Left lung (tissue), 10 donors: ENCODE data around the gene SEMA6D. TPM values are rescaled to one million over a fixed set of nuclear protein-coding genes. Genes with fewer than 3 reads are reported as not detected.

Experiments used
- ATAC-seq: fragments of 200-7000 bp; cut with Tn5 transposase; one replicate; pipeline ENCODE4 v1.9.1; 2020; ENCODE audit warnings: moderate library complexity
- DNase-seq, 4 donors: peaks; one replicate each; pipeline ENCODE4 v3.0.0-alpha.2; 2013 to 2020
- H3K27ac ChIP-seq, 2 donors: fragments of 200-600 bp; sonication (generic) in 1 of 2; one replicate each; pipeline versions ENCODE4 v1.5.0 to v1.8.0; 2020 to 2021
- H3K27me3 ChIP-seq, 2 donors: fragments of 200-600 bp; sonication (generic) in 1 of 2; one replicate each; pipeline versions ENCODE4 v1.5.0 to v1.8.0; 2020 to 2021
- H3K36me3 ChIP-seq, 2 donors: fragments of 200-600 bp; sonication (generic) in 1 of 2; one replicate each; pipeline versions ENCODE4 v1.5.0 to v1.8.0; 2020 to 2021
- H3K4me1 ChIP-seq, 2 donors: fragments of 200-600 bp; one replicate each; pipeline ENCODE4 v1.8.0; 2021
- H3K4me3 ChIP-seq, 2 donors: fragments of 200-600 bp; sonication (generic) in 1 of 2; one replicate each; pipeline versions ENCODE4 v1.5.0 to v1.8.0; 2020 to 2021; ENCODE audit warnings: mild to moderate bottlenecking in 1 of 2
- H3K9me3 ChIP-seq, 2 donors: fragments of 200-600 bp; sonication (generic) in 1 of 2; one replicate each; pipeline versions ENCODE4 v1.5.0 to v1.8.0; 2020 to 2021
- intact Hi-C, 2 donors: fragments of 100-400 bp; cut with DNase I; formaldehyde crosslinking; loops; one replicate each; pipeline versions ENCODE4 v1.11.2 to v1.14.2; 2022
- polyA plus RNA-seq, 6 donors: library from polyadenylated mRNA; unstranded; fragments of 120-200 nt; gene quantifications; one replicate each; pipeline ENCODE4 v1.2.1, GENCODE V29; 2013; ENCODE audit not compliant: insufficient read length in 6 of 6
- total RNA-seq, 2 donors: library from RNA; stranded (reverse); fragmentation: NEBNext Ultra II Directional; extraction: Animal tissue kit (Norgen Biotek cat#: 25700); gene quantifications; one replicate each; pipeline ENCODE4 v1.2.1, GENCODE V29; 2021
- TF ChIP-seq, protein P1 (sequence below), 2 donors: fragments of 200-600 bp; sonication (generic) in 1 of 2; IDR thresholded peaks; one replicate each; pipeline versions ENCODE4 v1.5.0 to v1.8.0; 2021; ENCODE audit warnings: antibody characterized with exemption in 2 of 2
- donor health status: DM: no; HTN: yes; CAD: no.
- donor health status: DM: no; HTN: no; CAD: no.

Gene SEMA6D
- total and polyA plus RNA-seq, 8 donors = 5.9 to 48.2 (median 39.6) TPM

DNA sequence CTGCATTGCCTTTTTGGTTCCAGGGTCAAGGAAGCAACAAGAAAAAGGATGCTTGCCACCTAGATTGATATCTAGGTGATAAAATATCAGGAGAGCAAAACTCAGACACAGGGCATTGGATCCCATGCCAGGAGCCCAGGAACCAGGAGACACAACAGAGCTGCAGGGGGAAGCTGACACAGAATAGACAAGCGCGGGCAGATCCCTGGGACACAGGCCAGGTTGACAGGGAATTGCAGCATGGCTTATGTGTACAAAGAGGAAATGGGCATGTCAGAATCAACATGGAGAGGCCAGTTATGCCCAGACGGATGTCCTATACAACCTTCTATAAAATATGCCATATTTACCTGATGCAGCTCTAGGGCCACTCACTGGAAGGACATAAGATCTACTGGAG, 84.2 kb downstream of the SEMA6D start:
- H3K27me3 ChIP-seq = no peaks in the 10 kb centered on the region
- H3K4me3 ChIP-seq = no peak overlapping the region
- intact Hi-C loops = no loop called here
- no peaks in the 10 kb centered on the region for H3K36me3 ChIP-seq
- no peaks in the 10 kb centered on the region for H3K9me3 ChIP-seq
- TF ChIP-seq, protein P1, sequence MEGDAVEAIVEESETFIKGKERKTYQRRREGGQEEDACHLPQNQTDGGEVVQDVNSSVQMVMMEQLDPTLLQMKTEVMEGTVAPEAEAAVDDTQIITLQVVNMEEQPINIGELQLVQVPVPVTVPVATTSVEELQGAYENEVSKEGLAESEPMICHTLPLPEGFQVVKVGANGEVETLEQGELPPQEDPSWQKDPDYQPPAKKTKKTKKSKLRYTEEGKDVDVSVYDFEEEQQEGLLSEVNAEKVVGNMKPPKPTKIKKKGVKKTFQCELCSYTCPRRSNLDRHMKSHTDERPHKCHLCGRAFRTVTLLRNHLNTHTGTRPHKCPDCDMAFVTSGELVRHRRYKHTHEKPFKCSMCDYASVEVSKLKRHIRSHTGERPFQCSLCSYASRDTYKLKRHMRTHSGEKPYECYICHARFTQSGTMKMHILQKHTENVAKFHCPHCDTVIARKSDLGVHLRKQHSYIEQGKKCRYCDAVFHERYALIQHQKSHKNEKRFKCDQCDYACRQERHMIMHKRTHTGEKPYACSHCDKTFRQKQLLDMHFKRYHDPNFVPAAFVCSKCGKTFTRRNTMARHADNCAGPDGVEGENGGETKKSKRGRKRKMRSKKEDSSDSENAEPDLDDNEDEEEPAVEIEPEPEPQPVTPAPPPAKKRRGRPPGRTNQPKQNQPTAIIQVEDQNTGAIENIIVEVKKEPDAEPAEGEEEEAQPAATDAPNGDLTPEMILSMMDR (IDR thresholded peaks at IDR 0.05) = no peak
- ATAC-seq = no peak
- H3K27ac ChIP-seq = no peak overlapping the region
- no peaks in the 10 kb centered on the region for H3K4me1 ChIP-seq
- DNase-seq = no peak

DNA sequence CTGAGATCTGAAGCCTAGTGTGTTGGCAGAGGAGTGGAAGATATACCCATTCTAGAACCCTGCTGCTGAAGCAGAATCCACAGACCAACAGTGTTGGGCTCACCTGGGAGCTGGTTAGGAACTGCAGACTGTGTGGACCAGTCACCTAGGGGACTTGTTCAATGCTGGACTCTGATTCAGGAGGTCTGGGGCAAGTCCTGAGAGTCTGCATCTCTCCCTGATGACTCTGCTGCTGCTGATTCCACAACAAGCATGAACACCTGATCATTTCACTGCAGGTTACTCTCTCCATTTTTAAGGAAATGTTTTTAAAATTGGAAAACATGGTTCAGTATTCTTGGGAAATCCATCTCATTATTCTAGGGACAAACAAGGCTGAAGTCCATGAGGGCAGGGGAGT, 84.9 kb downstream of the SEMA6D start:
- Histone ChIP-seq H3K4me3 (no peak overlapping the region), H3K27me3 (no peaks in the 10 kb centered on the region), H3K9me3 (no peaks in the 10 kb centered on the region), H3K27ac (no peak overlapping the region), H3K4me1 (no peaks in the 10 kb centered on the region), H3K36me3 (no peaks in the 10 kb centered on the region)
- DNase-seq (no peak), ATAC-seq (no peak)
- intact Hi-C loops = no loop called here
- TF ChIP-seq, protein P1 (IDR thresholded peaks at IDR 0.05) = no peak

- H3K9me3 ChIP-seq = no peaks in the 10 kb centered on the region
- no peak overlapping the region for H3K27ac ChIP-seq
- H3K4me3 ChIP-seq = no peak overlapping the region
- intact Hi-C loops = no loop called here
- no peak for DNase-seq
- no peaks in the 10 kb centered on the region for H3K4me1 ChIP-seq
- ATAC-seq = no peak
- H3K27me3 ChIP-seq = no peaks in the 10 kb centered on the region
- TF ChIP-seq, protein P1 (IDR thresholded peaks at IDR 0.05) = no peak
- no peaks in the 10 kb centered on the region for H3K36me3 ChIP-seq
These were observed 86.5 kb downstream of the SEMA6D start for GRCh38 chr15:47803767-47804166.

GRCh38 chr15:47804733-47805132, 87.4 kb downstream of the SEMA6D start:
- TF ChIP-seq, protein P1 (IDR thresholded peaks at IDR 0.05) = no peak
- no peaks in the 10 kb centered on the region for H3K27me3 ChIP-seq
- H3K4me1 ChIP-seq = no peaks in the 10 kb centered on the region
- H3K9me3 ChIP-seq = no peaks in the 10 kb centered on the region
- ATAC-seq (no peak), DNase-seq (no peak)
- no peak overlapping the region for H3K4me3 ChIP-seq
- no peak overlapping the region for H3K27ac ChIP-seq
- intact Hi-C loops = no loop called here
- H3K36me3 ChIP-seq = no peaks in the 10 kb centered on the region

DNA sequence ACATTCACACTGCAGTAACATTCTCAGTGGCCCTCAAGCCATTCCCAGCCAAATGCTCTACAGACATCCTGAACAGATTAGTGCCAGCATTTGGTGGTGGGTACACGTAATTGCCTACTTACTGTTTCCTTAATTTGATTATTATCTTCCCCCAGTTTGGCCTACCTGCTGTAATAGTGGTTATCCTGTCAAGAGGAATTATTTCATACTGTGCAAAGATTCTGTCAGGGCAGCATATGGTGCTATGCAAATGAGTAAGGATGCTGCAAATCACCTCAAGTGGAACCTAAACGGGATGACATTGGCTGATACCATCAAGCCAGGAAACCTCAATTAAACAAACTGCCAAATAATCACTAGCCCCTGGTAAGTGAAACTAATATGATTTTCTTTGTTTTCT, 88.7 kb downstream of the SEMA6D start:
- Histone ChIP-seq H3K9me3 (no peaks in the 10 kb centered on the region), H3K4me3 (no peak overlapping the region), H3K27me3 (no peaks in the 10 kb centered on the region), H3K27ac (no peak overlapping the region), H3K4me1 (no peaks in the 10 kb centered on the region), H3K36me3 (no peaks in the 10 kb centered on the region)
- intact Hi-C loops = no loop called here
- ATAC-seq (no peak), DNase-seq (no peak)
- TF ChIP-seq, protein P1 (IDR thresholded peaks at IDR 0.05) = no peak
